IPS-20b (cell line): Measurements from ENCODE around the gene COL9A3.

Experiments
- H3K27ac ChIP-seq: one replicate; pipeline ENCODE4 v1.5.1; 2013; ENCODE audit warnings: low read length
- H3K27me3 ChIP-seq: 2 replicates; pipeline ENCODE4 v1.6.1; 2013; ENCODE audit warnings: mild to moderate bottlenecking, low read length, inconsistent platforms; ENCODE audit not compliant: insufficient read depth
- H3K36me3 ChIP-seq: 2 replicates; pipeline ENCODE4 v1.6.1; 2013; ENCODE audit warnings: low read depth, mild to moderate bottlenecking, inconsistent platforms, low read length, moderate library complexity; ENCODE audit not compliant: insufficient read depth
- H3K4me1 ChIP-seq: 2 replicates; pipeline ENCODE4 v1.6.1; 2013; ENCODE audit warnings: mild to moderate bottlenecking, control low read depth, inconsistent platforms, low read length, moderate library complexity; ENCODE audit not compliant: insufficient read depth
- H3K4me3 ChIP-seq: 2 replicates; pipeline ENCODE4 v1.5.1; 2013; ENCODE audit warnings: mild to moderate bottlenecking, low read length, inconsistent platforms
- H3K9ac ChIP-seq: 2 replicates; pipeline ENCODE4 v1.6.1; 2013; ENCODE audit warnings: low read depth, mild to moderate bottlenecking, inconsistent platforms, low read length, moderate library complexity
- H3K9me3 ChIP-seq: 2 replicates; pipeline ENCODE4 v1.6.1; 2013; ENCODE audit warnings: mild to moderate bottlenecking, low read depth, low read length, inconsistent platforms; ENCODE audit not compliant: insufficient read depth

Gene COL9A3

GRCh38 chr20:62879275-62880146 is 62.7 kb downstream of the COL9A3 start:
- H3K4me1 ChIP-seq: peaks cover 18% of the 10 kb centered on the region
- peak overlapping the region; percentile 45; the same call in 1 of the 2 replicates for H3K9ac ChIP-seq
- peak overlapping the region; percentile 46; the same call in 1 of the 2 replicates for H3K4me3 ChIP-seq

GRCh38 chr20:62880147-62880934 is 63.5 kb downstream of the COL9A3 start:
- Histone ChIP-seq H3K36me3 (peaks cover 6% of the 10 kb centered on the region; the same call in 1 of the 2 replicates), H3K4me3 (no peak overlapping the region), H3K4me1 (peaks cover 18% of the 10 kb centered on the region; the same call in 1 of the 2 replicates), H3K27ac (no peak overlapping the region), H3K9me3 (no peaks in the 10 kb centered on the region), H3K9ac (no peak overlapping the region), H3K27me3 (no peaks in the 10 kb centered on the region; the same call in 1 of the 2 replicates)

More at GRCh38 chr20:62879275-62880146, 62.7 kb downstream of the COL9A3 start:
- no peak overlapping the region for H3K27ac ChIP-seq
- no peaks in the 10 kb centered on the region for H3K9me3 ChIP-seq
- H3K27me3 ChIP-seq: no peaks in the 10 kb centered on the region; the same call in 1 of the 2 replicates
- peaks cover 6% of the 10 kb centered on the region; the same call in 1 of the 2 replicates for H3K36me3 ChIP-seq

GRCh38 chr20:62880935-62881661 is 64.2 kb downstream of the COL9A3 start:
- no peaks in the 10 kb centered on the region for H3K9me3 ChIP-seq
- H3K4me1 ChIP-seq: peaks cover 13% of the 10 kb centered on the region; the same call in 1 of the 2 replicates
- H3K27me3 ChIP-seq: no peaks in the 10 kb centered on the region; the same call in 1 of the 2 replicates
- H3K9ac ChIP-seq: no peak overlapping the region
- H3K36me3 ChIP-seq: peaks cover 6% of the 10 kb centered on the region; the same call in 1 of the 2 replicates
- no peak overlapping the region for H3K27ac ChIP-seq
- no peak overlapping the region for H3K4me3 ChIP-seq

- no peaks in the 10 kb centered on the region for H3K9me3 ChIP-seq
- H3K4me1 ChIP-seq: peaks cover 13% of the 10 kb centered on the region; the same call in 1 of the 2 replicates
- no peak overlapping the region for H3K9ac ChIP-seq
- H3K27me3 ChIP-seq: no peaks in the 10 kb centered on the region; the same call in 1 of the 2 replicates
- H3K36me3 ChIP-seq: peaks cover 11% of the 10 kb centered on the region; the same call in 1 of the 2 replicates
- no peak overlapping the region for H3K4me3 ChIP-seq
- H3K27ac ChIP-seq: no peak overlapping the region
Measured at GRCh38 chr20:62881662-62882395, 65.0 kb downstream of the COL9A3 start.

- H3K27ac ChIP-seq: no peak overlapping the region
- no peaks in the 10 kb centered on the region for H3K9me3 ChIP-seq
- no peaks in the 10 kb centered on the region; the same call in 1 of the 2 replicates for H3K27me3 ChIP-seq
- no peak overlapping the region for H3K4me3 ChIP-seq
- H3K36me3 ChIP-seq: peaks cover 17% of the 10 kb centered on the region; the same call in 1 of the 2 replicates
- no peak overlapping the region for H3K9ac ChIP-seq
- H3K4me1 ChIP-seq: peaks cover 13% of the 10 kb centered on the region; the same call in 1 of the 2 replicates
Measured at GRCh38 chr20:62882426-62882825, 65.6 kb downstream of the COL9A3 start.

- no peaks in the 10 kb centered on the region for H3K9me3 ChIP-seq
- no peaks in the 10 kb centered on the region for H3K27me3 ChIP-seq
- H3K36me3 ChIP-seq: peaks cover 39% of the 10 kb centered on the region
- no peak overlapping the region for H3K4me3 ChIP-seq
- peaks cover 4% of the 10 kb centered on the region; the same call in 1 of the 2 replicates for H3K4me1 ChIP-seq
- H3K9ac ChIP-seq: no peak overlapping the region
- H3K27ac ChIP-seq: no peak overlapping the region
Measured at GRCh38 chr20:62884556-62884955, 67.7 kb downstream of the COL9A3 start.

- Histone ChIP-seq H3K4me3 (no peak overlapping the region), H3K9ac (no peak overlapping the region), H3K36me3 (peaks cover 46% of the 10 kb centered on the region), H3K4me1 (peaks cover 4% of the 10 kb centered on the region; the same call in 1 of the 2 replicates), H3K27me3 (no peaks in the 10 kb centered on the region), H3K27ac (no peak overlapping the region), H3K9me3 (no peaks in the 10 kb centered on the region)
Measured at GRCh38 chr20:62885046-62885895, 68.4 kb downstream of the COL9A3 start.

- Histone ChIP-seq H3K27ac (no peak overlapping the region), H3K27me3 (no peaks in the 10 kb centered on the region), H3K9ac (no peak overlapping the region), H3K4me1 (peaks cover 4% of the 10 kb centered on the region; the same call in 1 of the 2 replicates), H3K9me3 (no peaks in the 10 kb centered on the region), H3K36me3 (peaks cover 54% of the 10 kb centered on the region), H3K4me3 (no peak overlapping the region)
Measured at GRCh38 chr20:62885896-62886708, 69.3 kb downstream of the COL9A3 start.

DNA sequence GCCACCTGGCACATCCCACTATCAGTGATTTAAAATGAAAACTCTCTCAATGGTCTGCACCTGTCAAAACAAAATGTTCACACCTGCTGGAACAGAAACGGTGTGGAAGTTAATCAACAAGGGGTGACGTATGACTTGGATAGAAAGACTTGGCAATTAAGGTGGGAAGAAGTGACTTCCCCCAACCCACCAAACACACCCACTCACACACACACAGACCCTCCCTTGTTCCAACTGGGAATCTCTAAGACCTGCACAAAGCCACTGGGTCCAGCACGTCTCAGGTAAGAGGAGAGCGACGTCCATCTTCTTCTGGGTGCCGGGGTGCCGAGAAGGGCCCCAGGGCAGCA is 69.8 kb downstream of the COL9A3 start:
- Histone ChIP-seq H3K27ac (no peak overlapping the region), H3K36me3 (peaks cover 60% of the 10 kb centered on the region), H3K27me3 (no peaks in the 10 kb centered on the region), H3K9me3 (no peaks in the 10 kb centered on the region), H3K9ac (no peak overlapping the region), H3K4me1 (peaks cover 4% of the 10 kb centered on the region; the same call in 1 of the 2 replicates), H3K4me3 (no peak overlapping the region)
